ENCODE data around the gene KCNC3.
"Not testable (repeated sequence)": the region's sequence is repeated elsewhere in the genome, so short reads cannot be mapped to it uniquely, and the experiment has no call there.

Gene KCNC3

DNA sequence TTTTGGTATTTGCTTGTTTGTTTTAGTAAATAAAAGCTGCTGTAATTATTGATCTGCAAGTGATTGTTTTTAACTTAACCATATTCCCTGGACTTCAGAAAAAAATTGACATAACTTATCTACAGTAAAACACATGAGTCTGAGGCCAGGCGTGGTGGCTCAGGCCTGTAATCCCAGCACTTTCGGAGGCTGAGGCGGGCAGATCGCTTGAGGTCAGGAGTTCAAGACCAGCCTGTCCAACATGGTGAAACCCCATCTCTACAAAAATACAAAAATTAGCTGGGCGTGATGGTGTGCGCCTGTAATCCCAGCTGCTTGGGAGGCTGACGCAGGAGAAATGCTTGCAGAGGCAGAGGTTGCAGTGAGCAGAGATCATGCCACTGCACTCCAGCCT is 24.3 kb upstream of the KCNC3 start:
- not testable (repeated sequence) for ATAC-seq, DNase-seq

DNA sequence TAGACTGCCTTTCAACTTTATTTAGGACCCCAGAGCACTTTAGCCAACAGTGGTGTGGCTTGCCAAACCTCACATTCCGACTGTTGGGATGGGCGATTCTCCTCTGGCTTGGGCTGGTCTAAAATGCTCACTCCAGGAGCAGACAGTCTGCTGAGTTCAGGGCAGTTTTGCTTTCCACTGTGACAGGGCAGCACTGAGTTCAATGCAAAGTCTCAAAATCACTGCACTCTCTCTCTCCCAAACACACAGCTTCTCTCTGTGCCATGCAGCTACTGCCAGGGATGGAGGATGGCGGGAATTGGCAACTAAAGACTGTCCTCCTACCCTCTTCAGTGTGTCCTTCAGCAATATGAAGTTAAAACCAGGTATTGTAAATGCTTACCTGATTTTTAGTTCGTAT is 23.1 kb upstream of the KCNC3 start:
- no peak for ATAC-seq
- DNase-seq: no peak

GRCh38 chr19:50349277-50350057 is 20.3 kb upstream of the KCNC3 start:
- ATAC-seq (no peak), DNase-seq (no peak)

DNA sequence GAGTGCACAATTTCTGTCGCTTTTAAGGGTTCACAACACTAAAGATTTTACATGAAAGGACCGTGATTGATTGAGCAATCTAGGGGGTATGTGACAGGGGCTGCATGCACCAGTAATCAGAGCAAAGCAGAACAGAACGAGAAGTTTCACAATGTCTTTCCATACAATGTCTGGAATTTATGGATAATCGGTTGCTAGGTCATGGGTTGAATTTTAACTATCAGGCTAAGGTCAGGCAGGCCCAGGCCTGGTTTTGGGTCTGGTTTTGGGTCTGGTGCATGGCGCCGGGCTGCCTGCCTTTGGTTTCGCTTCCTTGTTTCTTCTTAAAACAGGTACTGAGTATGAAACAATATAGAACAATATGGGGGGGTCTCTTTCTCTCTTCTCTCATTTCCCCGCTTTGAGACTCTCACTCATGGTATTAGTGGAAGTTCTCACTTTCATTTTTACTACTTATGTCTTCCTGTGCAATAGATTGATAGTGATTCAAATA is 18.0 kb upstream of the KCNC3 start:
- peak; percentile 42 for ATAC-seq
- not testable (repeated sequence) for DNase-seq

GRCh38 chr19:50344661-50345318 is 15.6 kb upstream of the KCNC3 start:
- DNase-seq (no peak), ATAC-seq (peak; percentile 46)

- DNase-seq: no peak
- ATAC-seq: peak; percentile 52
Measured at GRCh38 chr19:50341091-50341564, 12.0 kb upstream of the KCNC3 start.

GRCh38 chr19:50340331-50340730 is 11.2 kb upstream of the KCNC3 start:
- DNase-seq (no peak), ATAC-seq (no peak)

DNA sequence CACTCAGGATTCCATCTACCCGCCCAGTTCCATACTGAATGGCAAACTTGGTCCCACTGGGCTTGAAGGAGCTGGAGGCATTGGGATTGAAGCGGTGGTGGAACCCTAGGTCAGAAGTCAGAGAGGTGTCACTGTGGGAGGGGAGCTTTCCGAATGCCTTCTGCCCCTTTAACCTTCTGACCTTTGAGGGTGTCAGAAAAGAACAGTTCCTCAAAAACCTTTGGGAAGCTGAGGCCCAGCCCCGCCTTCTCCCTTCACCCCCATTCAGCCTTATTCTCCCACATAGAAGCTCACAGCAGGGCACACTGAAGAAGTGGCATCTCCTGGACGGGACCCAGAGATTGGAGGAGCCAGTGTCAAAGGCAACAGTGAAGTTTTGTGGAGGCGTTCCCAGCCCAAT is 7.9 kb upstream of the KCNC3 start:
- ATAC-seq, DNase-seq: not testable (repeated sequence)

DNA sequence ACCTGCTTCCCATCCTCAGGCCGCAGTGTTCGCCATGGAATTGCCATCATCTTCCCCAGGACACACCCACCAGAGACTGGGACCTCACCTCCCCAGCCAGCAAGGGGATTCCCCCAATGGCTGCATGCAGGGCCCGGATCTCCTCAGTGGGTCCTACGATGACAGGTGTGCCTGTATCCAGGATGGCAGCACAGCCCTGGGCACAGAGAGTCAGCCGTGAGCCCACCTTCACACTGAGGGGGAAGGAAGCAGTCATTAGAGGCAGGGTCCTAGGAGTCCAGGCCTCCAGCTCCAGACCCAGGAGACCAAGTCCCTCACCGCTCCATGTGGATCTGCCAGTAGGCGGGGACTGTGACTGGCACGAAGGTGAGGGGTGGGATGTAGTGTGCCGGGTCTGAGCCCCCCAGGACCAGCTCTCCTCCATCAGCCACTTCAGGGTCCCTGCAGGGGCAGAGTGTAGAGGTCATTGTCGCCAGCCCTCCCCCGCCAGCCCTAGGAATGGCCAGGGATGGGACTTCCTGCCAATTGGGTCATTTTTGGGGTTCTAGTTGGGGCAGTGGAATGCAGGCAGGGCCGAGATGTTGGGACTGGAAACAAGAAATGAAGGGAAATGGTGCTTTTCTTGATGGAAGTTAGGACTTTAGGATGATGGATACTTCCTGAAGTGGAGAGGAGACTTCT is 5.7 kb upstream of the KCNC3 start:
- no peak for ATAC-seq
- no peak for DNase-seq

- peak; percentile 86 for DNase-seq
- ATAC-seq: peak; percentile 8
Measured at GRCh38 chr19:50333737-50334617, 4.8 kb upstream of the KCNC3 start.

DNA sequence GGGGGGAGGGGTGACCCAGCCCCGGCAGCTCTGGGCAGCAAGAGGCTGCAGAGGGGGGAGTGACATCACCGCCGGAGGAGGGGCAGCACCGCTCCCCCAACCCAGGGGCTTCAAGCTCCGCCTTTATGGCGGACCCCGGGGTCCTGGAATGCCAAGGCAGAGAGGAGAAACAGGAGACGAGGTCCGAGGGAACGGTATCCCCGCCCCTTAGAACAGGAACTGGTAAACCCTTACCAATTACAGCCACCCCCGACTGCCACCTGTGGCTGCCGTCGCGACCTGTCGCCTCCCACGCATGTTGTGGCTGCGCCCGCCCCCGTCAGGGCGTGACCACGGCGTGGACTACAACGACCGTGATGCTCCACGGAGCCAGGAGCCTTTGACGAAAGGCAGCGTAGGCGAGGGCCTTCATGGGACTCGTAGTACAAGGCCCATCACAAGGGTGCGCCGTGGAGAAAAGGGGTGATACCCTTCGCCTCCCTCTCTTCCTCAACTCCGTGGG is 4.1 kb upstream of the KCNC3 start:
- peak; percentile 57 for ATAC-seq
- DNase-seq: peak; percentile 91

DNA sequence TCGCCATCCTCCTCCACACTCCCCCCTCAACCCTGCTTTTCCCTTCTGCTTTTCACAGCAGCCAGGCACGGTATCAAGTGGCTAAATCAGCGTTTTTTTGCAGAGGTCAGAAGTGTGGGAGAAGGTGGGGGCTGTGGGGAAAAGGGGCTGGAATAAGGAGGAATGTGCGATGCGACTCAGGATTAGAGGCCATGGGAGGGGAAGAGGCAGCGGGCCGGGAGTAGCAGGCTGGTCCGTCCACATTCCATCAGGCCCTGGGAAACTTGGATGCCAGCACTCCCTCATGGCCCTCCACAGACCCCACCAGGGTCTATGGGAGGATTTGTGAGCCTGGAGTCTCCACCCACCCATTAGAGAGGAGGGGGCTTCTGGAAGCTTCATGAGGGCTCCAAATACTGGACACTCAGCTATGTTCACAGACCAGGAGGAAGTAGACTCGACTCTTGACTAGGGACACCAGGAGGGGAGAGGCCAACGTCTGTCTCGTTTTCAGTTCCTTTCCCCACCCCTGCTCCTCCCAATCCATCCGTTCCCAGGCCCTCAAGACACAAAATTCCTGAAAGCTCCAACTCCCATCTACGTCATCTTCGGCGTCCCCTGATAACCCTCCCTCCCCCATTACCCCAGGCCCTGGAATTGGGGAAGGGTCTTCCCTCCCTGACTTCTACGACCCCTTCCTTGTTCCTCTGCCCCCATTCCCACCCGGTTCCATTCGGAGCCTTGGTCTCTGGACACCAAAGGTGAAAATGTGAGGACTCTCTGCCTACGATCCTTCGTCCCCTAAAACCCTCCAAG is 3.3 kb upstream of the KCNC3 start:
- ATAC-seq (no peak), DNase-seq (no peak)

- DNase-seq (no peak), ATAC-seq (no peak)
Measured at GRCh38 chr19:50331994-50332243, 2.7 kb upstream of the KCNC3 start.

DNA sequence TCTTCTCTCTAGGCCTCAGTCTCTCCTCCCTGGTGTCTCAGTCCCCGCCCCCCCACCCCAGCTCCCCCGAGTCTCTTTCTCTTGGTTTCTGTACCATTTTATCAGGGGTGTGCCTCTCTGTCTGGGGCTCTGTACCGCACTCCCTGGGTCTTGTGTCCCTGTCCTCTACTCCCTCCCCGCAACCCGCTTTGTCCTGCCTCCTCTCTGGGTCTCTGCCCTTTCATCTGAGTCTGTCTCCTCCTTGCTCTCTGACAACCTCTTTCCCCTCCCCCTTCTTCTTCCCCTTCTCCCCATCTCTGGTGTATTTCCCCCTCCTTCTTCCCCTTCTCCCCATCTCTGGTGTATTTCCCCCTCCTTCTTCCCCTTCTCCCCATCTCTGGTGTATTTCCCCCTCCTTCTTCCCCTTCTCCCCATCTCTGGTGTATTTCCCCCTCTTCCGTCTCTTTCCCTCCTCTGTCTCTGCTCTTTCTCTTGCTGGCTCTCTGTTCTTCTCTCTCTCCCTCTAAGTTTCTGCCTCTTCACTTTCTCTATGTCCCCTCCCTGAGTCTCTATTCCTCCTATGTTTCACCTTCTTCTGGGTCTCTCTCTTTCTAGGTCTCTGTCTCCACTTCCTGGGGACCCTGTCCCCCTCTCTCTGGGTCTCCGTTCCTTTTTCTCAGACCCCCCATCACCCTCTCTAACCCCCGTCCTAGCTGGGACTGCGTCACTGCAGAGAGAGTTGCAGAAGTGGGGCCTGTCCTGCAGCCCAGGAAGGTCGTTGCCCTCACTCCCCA is 2.2 kb upstream of the KCNC3 start:
- DNase-seq (no peak), ATAC-seq (no peak)

DNA sequence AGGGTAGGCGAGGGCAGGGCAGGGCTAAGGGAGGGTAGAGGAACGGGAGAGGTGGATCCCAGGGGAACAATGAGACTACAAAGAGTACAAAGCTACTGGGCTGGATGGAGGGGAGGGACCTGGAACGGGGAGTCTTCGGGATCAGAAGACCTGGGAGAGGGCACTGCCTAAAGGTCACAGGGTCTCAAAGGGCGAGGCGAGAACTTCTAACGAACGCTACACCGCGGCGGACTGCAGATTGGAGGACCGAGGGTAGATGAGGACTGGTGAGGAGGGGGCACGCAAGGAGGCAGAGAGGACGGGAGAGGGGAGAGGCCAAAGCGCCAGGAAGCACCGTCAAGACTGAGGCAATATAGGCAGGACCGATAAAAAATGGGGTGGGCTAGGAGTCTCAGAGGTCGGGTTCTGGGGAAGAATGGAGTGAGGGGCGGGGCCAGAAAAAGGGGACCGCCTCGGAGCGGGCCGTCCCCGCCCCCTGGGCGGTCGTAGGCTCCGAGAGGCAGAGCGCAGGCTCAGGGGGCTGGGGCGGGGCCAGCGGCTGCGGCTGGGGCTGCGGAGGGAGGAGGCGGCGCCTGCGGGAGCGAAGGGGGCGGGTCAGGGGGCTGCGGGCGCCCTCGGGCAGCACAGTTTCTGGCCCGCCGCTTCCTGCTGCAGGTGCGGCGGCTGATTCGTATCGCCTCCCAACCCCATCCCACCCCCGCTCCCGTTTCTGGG is 1.3 kb upstream of the KCNC3 start:
- peak; percentile 56 for ATAC-seq

DNA sequence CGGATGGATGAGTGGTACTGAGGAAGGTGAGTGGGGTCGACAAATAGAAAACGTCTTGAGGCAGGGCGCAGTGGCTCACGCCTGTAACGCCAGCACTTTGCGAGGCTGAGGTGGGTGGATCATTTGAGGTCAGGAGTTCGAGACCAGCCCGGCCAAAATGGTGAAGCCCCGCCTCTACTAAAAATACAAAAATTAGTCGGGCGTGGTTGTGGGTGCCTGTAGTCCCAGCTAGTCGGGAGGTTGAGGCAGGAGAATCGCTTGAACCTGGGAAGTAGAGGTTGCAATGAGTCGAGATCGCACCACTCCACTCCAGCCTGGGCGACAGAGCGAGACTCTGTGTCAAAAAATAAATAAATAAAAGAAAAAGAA is 733 bp upstream of the KCNC3 start:
- ATAC-seq, DNase-seq: not testable (repeated sequence)

More for the DNA sequence above, 1.3 kb upstream of the KCNC3 start:
- peak; percentile 89 for DNase-seq

DNA sequence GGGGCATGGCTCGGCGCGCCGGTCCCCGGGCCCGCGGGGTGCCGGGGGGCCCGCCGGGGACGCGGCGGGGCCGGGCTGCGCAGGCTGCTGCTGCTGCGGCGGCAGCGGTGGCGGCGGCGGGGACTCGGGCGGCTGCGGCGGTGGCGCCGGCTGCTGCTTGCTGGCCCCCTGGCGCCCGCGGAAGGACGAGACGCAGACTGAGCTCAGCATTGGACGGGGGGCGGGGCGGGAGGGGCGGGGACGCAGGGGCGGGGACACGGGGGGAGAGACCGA is 368 bp downstream of the KCNC3 start:
- ATAC-seq: no peak
- no peak for DNase-seq

DNA sequence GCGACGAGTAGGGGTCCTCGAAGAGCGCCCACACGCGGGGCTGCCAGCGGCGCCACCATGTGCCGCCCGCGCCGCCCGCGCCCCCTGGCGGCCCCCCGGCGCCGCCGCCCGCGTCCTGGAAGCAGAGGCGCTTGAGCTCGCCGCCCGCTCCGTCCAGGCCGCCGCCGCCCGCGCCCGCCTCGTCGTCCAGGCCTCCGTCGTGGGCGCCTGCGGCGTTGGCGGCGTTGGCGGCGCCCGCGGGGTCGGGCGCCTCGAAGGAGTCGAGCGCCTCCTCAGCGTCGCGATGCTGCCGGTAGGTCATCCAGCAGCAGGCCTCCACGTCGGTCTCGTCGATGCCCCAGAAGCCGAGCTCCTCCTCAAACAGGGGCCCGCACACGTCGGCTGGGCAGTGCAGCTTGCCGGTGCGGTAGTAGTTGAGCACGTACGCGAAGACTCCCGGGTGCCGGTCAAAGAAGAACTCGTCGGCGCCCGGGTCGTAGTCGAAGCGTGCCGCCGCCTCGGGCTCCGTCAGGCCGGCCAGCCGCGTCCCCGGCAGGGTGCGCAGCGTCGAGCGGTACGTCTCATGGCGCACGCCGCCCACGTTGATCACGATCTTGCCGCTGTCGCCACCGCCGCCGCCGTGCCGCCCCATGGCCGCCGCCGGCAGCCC is 829 bp downstream of the KCNC3 start:
- no peak for ATAC-seq
- DNase-seq: peak; percentile 53

- no peak for ATAC-seq
- DNase-seq: no peak
Measured at GRCh38 chr19:50327461-50328223, 1.5 kb downstream of the KCNC3 start.
